Esophagus muscularis mucosa (tissue), 4 donors: ENCODE measurements around the gene CLDN17. TPM values are rescaled to one million over a fixed set of nuclear protein-coding genes. Genes with fewer than 3 reads are reported as not detected.

Experiments
- DNase-seq: peaks from one replicate; pipeline ENCODE4 v3.0.0-alpha.2; 2017; ENCODE audit errors: extremely low spot score
- H3K27ac ChIP-seq, 4 donors: fragments of 200-600 bp; sonication (generic); replicated peaks in 1 of 4; 1 replicate in 3 of 4; 2 replicates in 1 of 4; pipeline ENCODE4 v1.5.1; 2016 to 2019; ENCODE audit warnings: mild to moderate bottlenecking in 1 of 4
- H3K27me3 ChIP-seq, 4 donors: fragments of 200-600 bp; sonication (generic); one replicate each; pipeline versions ENCODE4 v1.5.1 to v1.6.0; 2016 to 2019
- H3K36me3 ChIP-seq, 4 donors: fragments of 200-600 bp; sonication (generic); one replicate each; pipeline ENCODE4 v1.5.1; 2016 to 2019
- H3K4me1 ChIP-seq, 4 donors: fragments of 200-600 bp; sonication (generic); one replicate each; pipeline ENCODE4 v1.5.1; 2016 to 2019
- H3K4me3 ChIP-seq, 4 donors: fragments of 200-600 bp; sonication (generic); 1 replicate in 2 of 4; 2 replicates in 2 of 4; pipeline ENCODE4 v1.5.1; 2016 to 2019; ENCODE audit warnings: mild to moderate bottlenecking in 4 of 4, moderate library complexity in 1 of 4
- H3K9me3 ChIP-seq, 4 donors: fragments of 200-600 bp; sonication (generic); 1 replicate in 3 of 4; 2 replicates in 1 of 4; pipeline ENCODE4 v1.5.1; 2016 to 2019
- EP300 ChIP-seq: sonication (generic); formaldehyde crosslinking; IDR thresholded peaks from one replicate; pipeline ENCODE4 v1.6.1; 2017; ENCODE audit warnings: antibody characterized with exemption
- POLR2A ChIP-seq: fragments of 450-650 bp; IDR thresholded peaks from one replicate; pipeline ENCODE4 v1.6.1; 2017; ENCODE audit warnings: antibody characterized with exemption, moderate library complexity, mild to moderate bottlenecking, low read depth
- POLR2AphosphoS5 ChIP-seq, 2 donors: sonication (generic); formaldehyde crosslinking; IDR thresholded peaks; one replicate each; pipeline ENCODE4 v1.6.1; 2017; ENCODE audit warnings: antibody characterized with exemption in 2 of 2
- WGBS: methylation state at CpG from one replicate; pipeline ENCODE4 v1.1.5; 2018; 5-methylcytosine and 5-hydroxymethylcytosine counted together
- intact Hi-C: fragments of 100-400 bp; cut with DNase I; formaldehyde crosslinking; loops from one replicate; pipeline ENCODE4 v1.15.1; 2023
- total RNA-seq, 4 donors: library from RNA; depleted of rRNA; stranded (reverse); fragments of >200 nt; gene quantifications; one replicate each; pipeline versions ENCODE4 v1.1.0 to v1.2.1, GENCODE V29; 2016
- TF ChIP-seq, protein P1 (sequence below), 3 experiments: fragments of 200-600 bp in 2 of 3; fragments of 450-650 bp in 1 of 3; sonication (generic) in 2 of 3; IDR thresholded peaks; one replicate each; pipeline ENCODE4 v1.5.1; 2017 to 2019; ENCODE audit warnings: antibody characterized with exemption in 3 of 3, mild to moderate bottlenecking in 2 of 3, moderate library complexity in 1 of 3

CLDN17 gene
- total RNA-seq, 4 donors from 2014 or later, result not detected

DNA sequence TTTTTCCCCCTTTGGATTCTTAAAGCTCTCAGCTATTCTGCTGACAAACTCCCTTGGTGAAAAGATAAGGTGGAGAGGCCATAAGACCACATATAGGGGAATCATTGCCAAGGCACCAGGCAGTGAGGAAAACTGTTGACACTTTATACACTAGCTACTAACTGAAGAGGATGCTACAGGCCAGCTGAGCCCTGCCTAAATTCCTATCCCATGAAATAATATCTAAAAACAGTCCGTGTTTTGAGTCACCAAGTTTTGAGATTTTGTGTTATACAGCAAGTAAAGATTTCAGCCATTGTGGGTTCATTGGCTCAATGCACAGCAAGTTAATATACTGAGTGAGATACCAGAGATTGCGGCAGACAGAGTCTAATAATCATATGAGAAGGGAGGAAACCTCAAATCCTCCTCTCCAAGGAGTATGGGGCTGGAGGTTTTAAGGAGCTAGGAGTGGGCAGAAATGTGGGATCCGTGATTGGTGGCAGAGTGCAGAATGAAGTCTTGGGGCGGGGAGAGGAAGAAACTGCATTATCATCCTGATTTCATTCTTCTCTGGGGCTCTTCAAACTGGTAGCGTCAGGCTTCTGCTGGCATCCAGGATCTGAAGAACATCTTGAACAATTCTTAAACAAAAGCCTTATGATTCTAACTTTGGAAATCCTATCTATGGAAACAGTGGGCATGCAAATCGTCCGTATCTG, 40.1 kb upstream of the CLDN17 start:
- H3K4me1 ChIP-seq, result no peaks in the 10 kb centered on the region
- H3K9me3 ChIP-seq, result no peaks in the 10 kb centered on the region
- no peaks in the 10 kb centered on the region for H3K36me3 ChIP-seq
- TF ChIP-seq POLR2A (no peak), POLR2AphosphoS5 (IDR thresholded peaks at IDR 0.05) (no peak), EP300 (no peak)
- TF ChIP-seq, protein P1, sequence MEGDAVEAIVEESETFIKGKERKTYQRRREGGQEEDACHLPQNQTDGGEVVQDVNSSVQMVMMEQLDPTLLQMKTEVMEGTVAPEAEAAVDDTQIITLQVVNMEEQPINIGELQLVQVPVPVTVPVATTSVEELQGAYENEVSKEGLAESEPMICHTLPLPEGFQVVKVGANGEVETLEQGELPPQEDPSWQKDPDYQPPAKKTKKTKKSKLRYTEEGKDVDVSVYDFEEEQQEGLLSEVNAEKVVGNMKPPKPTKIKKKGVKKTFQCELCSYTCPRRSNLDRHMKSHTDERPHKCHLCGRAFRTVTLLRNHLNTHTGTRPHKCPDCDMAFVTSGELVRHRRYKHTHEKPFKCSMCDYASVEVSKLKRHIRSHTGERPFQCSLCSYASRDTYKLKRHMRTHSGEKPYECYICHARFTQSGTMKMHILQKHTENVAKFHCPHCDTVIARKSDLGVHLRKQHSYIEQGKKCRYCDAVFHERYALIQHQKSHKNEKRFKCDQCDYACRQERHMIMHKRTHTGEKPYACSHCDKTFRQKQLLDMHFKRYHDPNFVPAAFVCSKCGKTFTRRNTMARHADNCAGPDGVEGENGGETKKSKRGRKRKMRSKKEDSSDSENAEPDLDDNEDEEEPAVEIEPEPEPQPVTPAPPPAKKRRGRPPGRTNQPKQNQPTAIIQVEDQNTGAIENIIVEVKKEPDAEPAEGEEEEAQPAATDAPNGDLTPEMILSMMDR (IDR thresholded peaks at IDR 0.05), result no peak
- H3K27ac ChIP-seq, result no peak overlapping the region
- H3K4me3 ChIP-seq, result no peak overlapping the region
- intact Hi-C loops, result no loop called here
- whole genome bisulfite sequencing, result 65% methylated on average over 7 of the region's 7 CpGs
- H3K27me3 ChIP-seq, result no peaks in the 10 kb centered on the region
- DNase-seq, result no peak

DNA sequence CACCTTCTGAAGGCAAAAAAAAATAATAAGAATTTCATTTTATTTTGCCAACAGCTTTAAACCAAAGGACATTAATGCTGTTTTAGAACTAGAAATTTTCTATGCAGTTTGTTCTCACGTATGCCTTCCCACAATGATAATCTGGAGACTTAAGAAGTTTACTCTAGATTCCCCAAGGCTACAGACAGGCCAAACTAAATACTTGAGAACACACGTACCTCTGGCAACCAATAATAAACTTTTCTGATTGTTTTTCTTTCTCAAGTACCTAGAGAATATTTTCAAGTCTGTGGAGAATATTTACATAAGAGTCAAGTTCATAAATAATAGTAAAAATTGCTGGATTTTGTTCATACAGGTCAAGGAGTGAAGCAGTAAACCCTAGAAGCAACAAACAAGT, 33.4 kb upstream of the CLDN17 start:
- H3K36me3 ChIP-seq, result no peaks in the 10 kb centered on the region
- H3K4me3 ChIP-seq, result no peak overlapping the region
- no peaks in the 10 kb centered on the region for H3K9me3 ChIP-seq
- no peak overlapping the region for H3K27ac ChIP-seq
- intact Hi-C loops, result no loop called here
- no peak for DNase-seq
- TF ChIP-seq, protein P1 (IDR thresholded peaks at IDR 0.05), result no peak
- no peak for TF ChIP-seq EP300
- no peak for TF ChIP-seq POLR2A
- TF ChIP-seq POLR2AphosphoS5 (IDR thresholded peaks at IDR 0.05), result no peak
- H3K4me1 ChIP-seq, result no peaks in the 10 kb centered on the region
- H3K27me3 ChIP-seq, result no peaks in the 10 kb centered on the region
- WGBS, result 38% methylated on average over 2 of the region's 2 CpGs

DNA sequence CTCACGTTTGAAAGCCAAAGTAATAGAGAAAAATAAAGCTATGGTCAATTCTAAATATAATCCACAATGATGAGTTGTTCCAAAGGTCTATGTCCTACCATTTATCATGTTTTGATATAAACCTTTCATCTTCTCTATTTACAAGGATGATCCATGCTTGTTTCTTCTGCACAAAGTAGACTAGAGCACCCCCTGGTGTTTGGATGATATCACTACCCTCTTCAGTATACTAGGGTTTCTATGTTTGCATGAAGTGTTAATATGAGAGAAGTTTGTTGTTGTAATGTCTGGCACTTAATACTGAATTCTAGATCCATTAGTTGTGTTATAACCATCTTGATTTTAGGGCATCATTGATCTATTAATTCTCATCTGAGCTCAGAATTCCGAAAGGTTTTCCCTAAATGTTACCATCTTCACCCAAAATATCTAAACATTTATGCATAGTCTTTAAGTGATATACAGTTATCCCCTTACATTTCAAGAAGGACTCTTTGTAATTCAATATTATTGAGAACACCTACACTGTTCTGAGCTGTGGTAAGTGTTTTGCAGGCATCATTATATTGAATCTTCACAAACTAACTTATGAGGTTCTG, 28.2 kb upstream of the CLDN17 start:
- intact Hi-C loops, result no loop called here
- Histone ChIP-seq H3K36me3 (no peaks in the 10 kb centered on the region), H3K9me3 (no peaks in the 10 kb centered on the region), H3K27ac (no peak overlapping the region), H3K4me3 (no peak overlapping the region), H3K27me3 (no peaks in the 10 kb centered on the region), H3K4me1 (no peaks in the 10 kb centered on the region)
- TF ChIP-seq POLR2A (no peak), EP300 (no peak), POLR2AphosphoS5 (IDR thresholded peaks at IDR 0.05) (no peak)
- TF ChIP-seq, protein P1 (IDR thresholded peaks at IDR 0.05), result no peak
- no peak for DNase-seq
- whole genome bisulfite sequencing, result 27% methylated on average over 2 of the region's 2 CpGs

DNA sequence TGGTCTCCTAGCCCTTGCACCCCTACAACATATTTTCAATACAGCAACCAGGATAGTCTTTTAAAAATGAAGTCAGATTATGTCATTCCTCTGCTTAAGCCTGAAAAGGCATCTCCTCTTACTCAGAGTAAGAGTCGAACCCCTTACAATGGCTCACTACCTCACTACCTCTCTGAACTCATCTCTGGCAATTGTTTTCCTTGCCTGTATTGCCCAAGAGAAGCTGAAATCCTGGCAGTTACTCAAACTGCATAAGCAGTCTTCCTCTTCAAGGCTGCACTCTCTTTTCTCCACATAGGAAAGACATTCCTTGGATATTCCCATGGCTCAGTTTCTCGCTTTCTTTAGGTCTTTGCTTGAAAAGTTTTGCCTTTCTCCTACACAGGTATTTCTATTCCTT, 26.6 kb upstream of the CLDN17 start:
- no peaks in the 10 kb centered on the region for H3K9me3 ChIP-seq
- H3K27me3 ChIP-seq, result no peaks in the 10 kb centered on the region
- H3K4me3 ChIP-seq, result no peak overlapping the region
- no peak overlapping the region for H3K27ac ChIP-seq
- no peak for DNase-seq
- TF ChIP-seq POLR2AphosphoS5 (IDR thresholded peaks at IDR 0.05), result no peak
- no peak for TF ChIP-seq POLR2A
- TF ChIP-seq, protein P1 (IDR thresholded peaks at IDR 0.05), result no peak
- no peak for TF ChIP-seq EP300
- WGBS, result 80% methylated on average over 2 of the region's 2 CpGs
- intact Hi-C loops, result no loop called here
- no peaks in the 10 kb centered on the region for H3K4me1 ChIP-seq
- no peaks in the 10 kb centered on the region for H3K36me3 ChIP-seq
